ENCODE data around the gene EXOC3L4.

The EXOC3L4 gene

DNA sequence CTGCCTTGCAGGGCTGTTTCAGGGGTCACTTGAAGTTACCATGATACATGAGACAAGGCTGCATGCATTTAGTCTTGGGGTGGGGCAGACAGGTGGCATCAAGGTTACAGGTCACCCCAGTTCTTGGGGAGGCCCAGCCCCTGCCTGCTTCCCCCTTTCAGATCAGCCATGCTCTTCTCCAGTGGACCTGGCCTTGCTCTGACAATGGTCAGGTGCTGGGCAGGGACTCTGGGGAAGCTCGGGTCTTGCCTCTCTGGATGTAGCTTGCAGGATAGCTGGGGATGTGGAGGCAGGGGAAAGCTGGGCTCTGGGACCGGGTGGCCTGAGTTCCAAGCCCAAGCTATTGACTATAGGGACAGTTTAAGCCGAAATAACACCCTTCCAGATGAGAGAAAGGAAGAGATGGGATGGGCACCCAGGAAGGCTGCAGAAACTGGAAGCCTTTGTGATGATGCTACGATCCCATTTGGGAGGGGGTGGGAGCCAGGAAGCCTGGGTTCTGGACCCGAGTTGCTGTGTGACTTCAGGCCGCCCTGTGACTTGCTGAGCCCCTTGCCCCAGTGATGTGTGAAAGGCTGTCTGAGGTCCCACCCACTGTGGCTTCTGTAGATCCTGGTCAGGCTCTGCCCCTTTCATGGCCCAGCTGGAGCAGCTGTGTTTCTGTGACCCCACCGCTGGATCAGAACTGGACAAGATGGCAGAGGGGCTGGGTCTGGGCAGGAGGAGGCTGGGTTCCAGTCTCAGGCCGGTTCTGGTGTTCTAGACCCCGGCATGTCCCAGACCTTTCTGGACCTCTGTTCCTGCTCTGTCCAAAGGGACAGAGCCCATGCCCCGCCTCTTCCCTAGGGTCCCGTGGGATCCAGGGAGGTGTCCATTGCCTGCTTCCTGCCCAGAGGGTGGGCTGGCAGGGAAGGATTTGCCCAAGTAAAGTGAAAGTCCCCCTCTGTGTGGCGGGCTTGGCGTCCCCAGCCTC lies 30.9 kb downstream of the EXOC3L4 start:
- ChIA-PET CTCF (interaction anchor here (0.9 to 4.0 kb wide), 4 partner anchors 10 to 59 kb away, joined by 3 to 18 read pairs (median 3); no protein-coding TSS in a partner anchor), POLR2A (no interaction called here)
- TF ChIP-seq CTCF (IDR thresholded peaks at IDR 0.05; ENCODE audit: insufficient read depth, low read length, missing control alignments) = no peak
- H3K4me3 ChIP-seq (ENCODE audit: low read depth, low read length) = no peak overlapping the region
- DNase-seq (ENCODE audit: low read depth, low spot score) = no peak

GRCh38 chr14:103126088-103126872 lies 31.8 kb downstream of the EXOC3L4 start:
- DNase-seq (ENCODE audit: low read depth, low spot score) = no peak
- TF ChIP-seq CTCF (IDR thresholded peaks at IDR 0.05; ENCODE audit: insufficient read depth, low read length, missing control alignments) = no peak
- no peak overlapping the region for H3K4me3 ChIP-seq (ENCODE audit: low read depth, low read length)
- ChIA-PET CTCF (interaction anchor here (0.9 to 4.0 kb wide), 8 partner anchors 11 to 65 kb away, joined by 3 to 18 read pairs (median 4); no protein-coding TSS in a partner anchor), POLR2A (no interaction called here)

- H3K4me3 ChIP-seq (ENCODE audit: low read depth, low read length) = no peak overlapping the region
- CTCF ChIA-PET = interaction anchor here (1.0 to 4.0 kb wide), 8 partner anchors 10 to 65 kb away, joined by 3 to 18 read pairs (median 4); no protein-coding TSS in a partner anchor
- POLR2A ChIA-PET = no interaction called here
- DNase-seq (ENCODE audit: low read depth, low spot score) = no peak
- no peak for TF ChIP-seq CTCF (IDR thresholded peaks at IDR 0.05; ENCODE audit: insufficient read depth, low read length, missing control alignments)
Measured at GRCh38 chr14:103126873-103127304, 32.4 kb downstream of the EXOC3L4 start.

GRCh38 chr14:103127356-103127755 lies 32.8 kb downstream of the EXOC3L4 start:
- ChIA-PET CTCF (interaction anchor here (0.9 to 4.0 kb wide), 9 partner anchors 10 to 64 kb away, joined by 3 to 18 read pairs (median 4); no protein-coding TSS in a partner anchor), POLR2A (no interaction called here)
- DNase-seq (ENCODE audit: low read depth, low spot score) = no peak
- TF ChIP-seq CTCF (IDR thresholded peaks at IDR 0.05; ENCODE audit: insufficient read depth, low read length, missing control alignments) = no peak
- H3K4me3 ChIP-seq (ENCODE audit: low read depth, low read length) = no peak overlapping the region

- no peak overlapping the region for H3K4me3 ChIP-seq (ENCODE audit: low read depth, low read length)
- CTCF ChIA-PET = interaction anchor here (0.9 to 2.1 kb wide), 6 partner anchors 9 to 63 kb away, joined by 3 to 8 read pairs (median 4); no protein-coding TSS in a partner anchor
- DNase-seq (ENCODE audit: low read depth, low spot score) = no peak
Measured at GRCh38 chr14:103127861-103128598, 33.5 kb downstream of the EXOC3L4 start.

More at GRCh38 chr14:103127861-103128598, 33.5 kb downstream of the EXOC3L4 start:
- no peak for TF ChIP-seq CTCF (IDR thresholded peaks at IDR 0.05; ENCODE audit: insufficient read depth, low read length, missing control alignments)
- POLR2A ChIA-PET = no interaction called here

Measured in AG04449 (cell line).